Uterus (tissue), 2 donors: ENCODE measurements around the gene ADAMTS17.

Experiments
- POLR2A ChIP-seq, 2 donors: fragments of 450-650 bp; IDR thresholded peaks; one replicate each; pipeline ENCODE4 v1.6.1; 2016; ENCODE audit warnings: antibody characterized with exemption in 2 of 2, mild to moderate bottlenecking in 1 of 2, moderate library complexity in 1 of 2
- TF ChIP-seq, protein P1 (sequence below), 4 experiments: fragments of 200-600 bp in 2 of 4; fragments of 450-650 bp in 2 of 4; sonication (generic) in 2 of 4; IDR thresholded peaks; one replicate each; pipeline ENCODE4 v1.5.1; 2016 to 2019; ENCODE audit warnings: antibody characterized with exemption in 4 of 4, mild to moderate bottlenecking in 2 of 4, moderate library complexity in 1 of 4

DNA sequence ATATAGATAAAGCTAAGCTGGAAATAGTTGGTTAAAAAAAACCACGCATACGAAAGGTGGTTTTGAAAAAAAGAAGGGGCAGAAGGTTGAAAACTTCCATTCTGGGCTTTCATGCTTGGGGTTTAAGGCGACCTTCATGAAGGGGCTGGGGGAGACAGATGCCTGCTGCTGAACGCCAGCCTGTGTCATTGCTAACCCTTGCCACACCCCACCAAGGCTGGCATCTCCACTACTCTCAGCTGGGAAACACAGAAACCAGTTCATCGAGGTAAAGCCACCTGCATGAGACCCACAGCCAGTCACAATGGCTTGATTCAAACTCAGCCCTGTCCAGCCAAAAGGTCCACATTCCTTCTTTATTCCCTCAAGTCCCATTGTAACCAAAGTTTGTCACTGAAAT, 78.7 kb downstream of the ADAMTS17 start:
- TF ChIP-seq, protein P1, sequence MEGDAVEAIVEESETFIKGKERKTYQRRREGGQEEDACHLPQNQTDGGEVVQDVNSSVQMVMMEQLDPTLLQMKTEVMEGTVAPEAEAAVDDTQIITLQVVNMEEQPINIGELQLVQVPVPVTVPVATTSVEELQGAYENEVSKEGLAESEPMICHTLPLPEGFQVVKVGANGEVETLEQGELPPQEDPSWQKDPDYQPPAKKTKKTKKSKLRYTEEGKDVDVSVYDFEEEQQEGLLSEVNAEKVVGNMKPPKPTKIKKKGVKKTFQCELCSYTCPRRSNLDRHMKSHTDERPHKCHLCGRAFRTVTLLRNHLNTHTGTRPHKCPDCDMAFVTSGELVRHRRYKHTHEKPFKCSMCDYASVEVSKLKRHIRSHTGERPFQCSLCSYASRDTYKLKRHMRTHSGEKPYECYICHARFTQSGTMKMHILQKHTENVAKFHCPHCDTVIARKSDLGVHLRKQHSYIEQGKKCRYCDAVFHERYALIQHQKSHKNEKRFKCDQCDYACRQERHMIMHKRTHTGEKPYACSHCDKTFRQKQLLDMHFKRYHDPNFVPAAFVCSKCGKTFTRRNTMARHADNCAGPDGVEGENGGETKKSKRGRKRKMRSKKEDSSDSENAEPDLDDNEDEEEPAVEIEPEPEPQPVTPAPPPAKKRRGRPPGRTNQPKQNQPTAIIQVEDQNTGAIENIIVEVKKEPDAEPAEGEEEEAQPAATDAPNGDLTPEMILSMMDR (IDR thresholded peaks at IDR 0.05): no peak
- no peak for TF ChIP-seq POLR2A (IDR thresholded peaks at IDR 0.05)
